ENCODE results near the gene NPC1L1. TPM values are rescaled to one million over a fixed set of nuclear protein-coding genes. Genes with fewer than 3 reads are reported as not detected.

NPC1L1 gene
- total and polyA plus RNA-seq, 10 of the 15 experiments (the other 5 are each of a cell fraction or from before 2014, with no cell fraction given), result 0.01 to 0.90 TPM; not detected in 8

- POLR2A ChIA-PET, result interaction anchor here (0.7 to 2.4 kb wide), 4 partner anchors 13 to 255 kb away, joined by 3 to 6 read pairs (median 5); partner anchors contain the start of gene OGDH
- H4K20me1 ChIP-seq (ENCODE audit: control insufficient read depth, insufficient read depth), result no peaks in the 10 kb centered on the region
- H3K27ac ChIP-seq (ENCODE audit: control insufficient read depth, insufficient read depth), result no peak overlapping the region
- intact Hi-C loops (cut with micrococcal nuclease; ENCODE audit: unreplicated experiment) (no loop called here), in situ Hi-C loops (cut with MboI) (no loop called here)
- no peak for DNase-seq (ENCODE audit: low read depth, low spot score)
- H3K4me2 ChIP-seq (ENCODE audit: control insufficient read depth, insufficient read depth), result no peak overlapping the region
- H3K9ac ChIP-seq (ENCODE audit: control insufficient read depth, insufficient read depth, low read length), result no peak overlapping the region
- no peak for FAIRE-seq
- no peak overlapping the region for H2AFZ ChIP-seq (ENCODE audit: control insufficient read depth, low read depth, low read length)
- H3K4me3 ChIP-seq, result no peak overlapping the region
- TF ChIP-seq ATF7 (IDR thresholded peaks at IDR 0.05; ENCODE audit: low read depth) (no peak), E2F4 (IDR thresholded peaks at IDR 0.05; ENCODE audit: low read depth, low read length) (no peak), MAX (IDR thresholded peaks at IDR 0.05; ENCODE audit: low read depth, low read length) (no peak), IRF4 (IDR thresholded peaks at IDR 0.05; ENCODE audit: low read depth, low read length) (no peak), JUNB (IDR thresholded peaks at IDR 0.05) (no peak), SMARCA5 (IDR thresholded peaks at IDR 0.05) (no peak), ZNF207 (IDR thresholded peaks at IDR 0.05; ENCODE audit: borderline replicate concordance) (no peak), JUND (IDR thresholded peaks at IDR 0.05; ENCODE audit: low read depth, low read length) (no peak), SUZ12 (IDR thresholded peaks at IDR 0.05; ENCODE audit: unreplicated experiment) (no peak), SIN3A (IDR thresholded peaks at IDR 0.05; ENCODE audit: low read depth, low read length) (no peak), ELK1 (IDR thresholded peaks at IDR 0.05; ENCODE audit: low read depth, low read length) (no peak), ZNF687 (IDR thresholded peaks at IDR 0.05) (no peak), CREB1 (IDR thresholded peaks at IDR 0.05; ENCODE audit: low read depth) (no peak), USF2 (IDR thresholded peaks at IDR 0.05; ENCODE audit: borderline replicate concordance, low read depth, low read length) (no peak), PAX8 (IDR thresholded peaks at IDR 0.05) (no peak), ZSCAN29 (IDR thresholded peaks at IDR 0.05) (no peak), SMC3 (IDR thresholded peaks at IDR 0.05; ENCODE audit: borderline replicate concordance, low read length) (no peak)
- ATAC-seq, result no peak
- SMC1A ChIA-PET (ENCODE audit: uncharacterized antibody, unreplicated experiment), result interaction anchor here (0.8 to 1.9 kb wide), 9 partner anchors 15 to 545 kb away, joined by 3 to 7 read pairs (median 4); no protein-coding TSS in a partner anchor
- BruUV-seq (replicated peaks), result no TSS peak
- no peaks in the 10 kb centered on the region for H3K79me2 ChIP-seq (ENCODE audit: control insufficient read depth, insufficient read depth, low read length)
- no peaks in the 10 kb centered on the region for H3K9me3 ChIP-seq (replicated peaks; ENCODE audit: control insufficient read depth, insufficient read depth, low read length)
- no peaks in the 10 kb centered on the region for H3K36me3 ChIP-seq (ENCODE audit: control insufficient read depth in 2 of 2, insufficient read depth in 2 of 2, low read length in 1 of 2)
- H3K4me1 ChIP-seq (ENCODE audit: control insufficient read depth, insufficient read depth, low read length), result peaks cover 4% of the 10 kb centered on the region
- RAD21 ChIA-PET (ENCODE audit: unreplicated experiment), result interaction anchor here (0.7 to 1.0 kb wide), 9 partner anchors 16 to 520 kb away, joined by 3 to 6 read pairs (median 3); partner anchors contain the start of gene OGDH
- H3K27me3 ChIP-seq (replicated peaks in 1 of 2; ENCODE audit: control insufficient read depth in 2 of 2, insufficient read depth in 2 of 2, low read length in 1 of 2), result no peaks in the 10 kb centered on the region
- WGBS (ENCODE audit: insufficient coverage, insufficient replicate concordance, low lambda C conversion rate, missing lambda C conversion rate), result 100% methylated on average over 1 of the region's 1 CpG
- CTCF ChIA-PET, result interaction anchor here (0.6 to 1.5 kb wide), 7 partner anchors 33 to 546 kb away, joined by 3 to 5 read pairs (median 3); no protein-coding TSS in a partner anchor
Measured at GRCh38 chr7:44590910-44591309, 49.8 kb upstream of the NPC1L1 start.
